Measurements from ENCODE around the gene IL3RA.
"Not testable (repeated sequence)": the region's sequence is repeated elsewhere in the genome, so short reads cannot be mapped to it uniquely, and the experiment has no call there.

Gene IL3RA

GRCh38 chrX:1332433-1332832 is 4.2 kb upstream of the IL3RA start:
- DNase-seq (ENCODE audit: low spot score): not testable (repeated sequence)

DNA sequence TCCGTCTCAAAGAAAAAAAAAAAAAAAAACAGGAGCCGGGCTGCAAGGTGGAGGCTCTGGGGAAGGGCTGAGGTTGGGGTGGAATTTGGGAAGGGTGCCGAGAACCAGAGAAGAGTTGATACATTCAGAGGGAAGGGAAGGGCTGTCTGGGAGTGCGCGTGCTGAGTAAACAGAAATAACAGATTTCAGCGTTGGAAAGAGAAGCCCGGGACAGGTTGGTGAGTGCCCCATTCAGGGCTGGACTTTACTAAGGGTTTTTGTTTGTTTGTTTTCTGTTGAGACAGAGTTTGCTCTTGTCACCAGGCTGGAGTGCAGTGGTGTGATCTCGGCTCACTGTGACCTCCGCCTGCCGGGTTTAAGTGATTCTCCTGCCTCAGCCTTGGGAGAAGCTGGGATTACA is 1.7 kb upstream of the IL3RA start:
- DNase-seq (ENCODE audit: low spot score): no peak

DNA sequence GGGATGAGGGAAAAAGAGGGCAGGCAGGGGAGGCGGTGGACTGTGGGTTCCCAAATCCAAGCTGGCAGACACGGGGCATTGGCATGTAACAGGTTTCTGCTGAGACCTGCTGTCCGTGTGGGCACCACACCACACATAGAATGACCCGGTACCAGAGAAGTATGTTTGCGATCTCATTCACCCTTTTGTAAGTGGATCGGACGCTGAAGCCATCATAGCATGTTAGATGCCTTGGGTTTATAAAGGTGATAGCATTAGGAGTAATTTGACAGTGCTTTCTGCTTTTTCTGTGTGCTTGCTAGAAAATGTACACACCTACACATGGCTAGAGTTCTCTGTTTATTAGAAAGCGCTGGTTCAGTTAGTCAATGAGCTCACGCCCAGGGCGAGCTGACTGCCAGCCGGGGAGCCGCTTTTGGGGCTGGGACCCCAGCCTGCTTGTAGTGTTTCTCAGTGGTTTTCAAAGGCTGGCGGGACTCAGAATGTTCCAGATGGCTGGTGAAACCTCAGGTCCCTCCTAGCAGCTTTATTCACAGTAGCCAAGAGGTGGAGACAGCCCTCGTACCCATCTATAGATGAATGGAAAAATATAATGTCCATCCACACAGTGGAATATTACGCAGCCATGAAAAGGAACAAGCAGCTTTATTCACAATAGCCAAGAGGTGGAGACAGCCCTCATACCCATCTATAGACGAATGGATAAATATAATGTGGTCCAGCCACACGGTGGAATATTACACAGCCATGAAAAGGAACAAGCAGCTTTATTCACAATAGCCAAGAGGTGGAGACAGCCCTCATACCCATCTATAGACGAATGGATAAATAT is 579 bp downstream of the IL3RA start:
- no peak for DNase-seq (ENCODE audit: low spot score)

DNA sequence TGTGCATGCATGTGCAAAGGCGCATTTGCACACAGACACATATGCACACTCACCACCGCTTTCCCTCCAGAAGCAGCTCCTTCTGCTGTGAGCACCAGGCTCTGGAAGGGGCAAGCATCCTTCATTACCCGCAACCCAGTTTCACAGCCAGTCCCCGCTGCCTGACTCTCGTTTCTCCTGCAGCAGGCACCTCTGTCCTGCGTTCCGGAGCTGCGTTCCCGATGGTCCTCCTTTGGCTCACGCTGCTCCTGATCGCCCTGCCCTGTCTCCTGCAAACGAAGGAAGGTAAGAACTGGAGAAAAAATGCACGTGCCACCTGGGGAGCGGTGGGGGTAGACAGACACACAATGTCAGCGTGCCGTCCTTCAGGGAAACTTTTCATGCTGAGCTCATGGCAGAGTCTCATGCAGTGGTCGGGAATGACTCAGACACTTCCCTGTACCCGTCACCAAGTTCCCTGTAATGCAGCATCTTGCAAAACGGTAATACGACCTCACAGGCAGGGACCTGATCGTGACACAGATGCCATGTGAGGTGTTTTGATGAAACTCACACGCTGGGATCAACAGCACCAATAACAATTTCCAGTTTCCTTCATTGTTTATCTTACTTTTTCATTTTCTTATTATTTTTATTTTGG is 5.1 kb downstream of the IL3RA start:
- no peak for DNase-seq (ENCODE audit: low spot score)

- DNase-seq (ENCODE audit: low spot score): not testable (repeated sequence)
These were observed 13.0 kb downstream of the IL3RA start for GRCh38 chrX:1349606-1350005.

- no peak for DNase-seq (ENCODE audit: low spot score)
These were observed 15.6 kb downstream of the IL3RA start for GRCh38 chrX:1351981-1352714.

- DNase-seq (ENCODE audit: low spot score): no peak
These were observed 17.7 kb downstream of the IL3RA start for GRCh38 chrX:1354036-1355019.

DNA sequence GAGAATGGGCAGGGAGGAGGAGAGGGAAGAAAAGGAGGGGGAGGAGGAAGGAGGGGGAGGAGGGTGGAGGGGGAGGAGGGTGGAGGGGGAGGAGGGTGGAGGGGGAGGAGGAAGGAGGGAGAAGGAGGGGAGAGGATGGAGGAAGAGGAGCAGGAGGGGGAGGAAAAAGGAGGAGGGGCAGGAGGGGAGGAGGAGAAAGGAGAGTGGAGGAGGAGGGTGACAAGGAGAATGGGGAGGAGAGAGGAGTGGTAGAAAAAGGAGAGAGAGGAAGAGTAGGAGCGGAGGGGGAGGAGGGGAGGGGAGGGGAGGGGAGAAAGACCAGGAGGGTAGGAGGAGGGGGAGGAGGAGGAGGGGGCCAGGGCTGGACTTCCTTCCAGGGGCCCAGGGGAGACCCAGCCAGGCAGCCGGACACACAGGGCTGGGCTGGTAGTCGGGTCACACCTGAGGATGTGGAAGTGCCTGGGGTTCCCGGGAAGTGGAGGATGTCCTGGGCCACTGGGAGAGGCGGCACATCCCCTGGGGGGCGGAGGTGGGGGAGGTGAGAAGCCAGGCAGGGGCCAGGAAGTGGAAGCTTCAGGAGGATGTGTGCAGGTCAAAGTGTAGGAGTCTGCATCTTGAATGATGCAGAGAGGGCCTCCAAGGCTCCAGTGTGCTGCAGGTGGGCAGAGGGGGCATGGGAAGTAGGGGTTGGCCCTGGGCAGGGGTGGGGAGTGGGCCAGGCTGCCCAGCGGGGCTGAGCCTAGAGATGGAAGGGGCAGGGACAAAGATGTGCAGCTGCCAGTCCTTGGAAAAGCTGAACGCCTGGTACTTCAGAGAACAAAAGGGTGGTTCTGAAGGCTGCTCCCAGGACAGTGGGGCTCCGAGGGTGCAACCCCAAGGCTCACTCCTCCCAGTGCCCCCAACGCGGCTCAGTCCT is 18.8 kb downstream of the IL3RA start:
- DNase-seq (ENCODE audit: low spot score): no peak

DNA sequence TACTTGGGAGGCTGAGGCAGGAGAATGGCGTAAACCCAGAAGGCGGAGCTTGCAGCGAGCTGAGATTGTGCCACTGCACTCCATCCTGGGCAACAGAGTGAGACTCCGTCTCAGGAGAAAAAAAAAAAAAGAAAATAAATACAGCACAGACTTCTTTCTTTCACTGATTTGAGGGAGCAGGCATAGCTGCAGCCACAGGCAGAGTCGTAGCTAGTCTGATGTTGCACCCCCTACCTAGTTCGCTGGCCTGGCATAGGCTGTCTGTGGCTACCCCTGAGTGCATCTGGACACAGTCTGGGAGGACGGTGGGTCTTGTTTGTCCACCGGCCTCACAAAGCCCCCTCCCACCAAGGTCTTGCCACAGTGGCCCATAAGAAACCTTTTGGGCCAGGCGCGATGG is 21.4 kb downstream of the IL3RA start:
- DNase-seq (ENCODE audit: low spot score): no peak

DNA sequence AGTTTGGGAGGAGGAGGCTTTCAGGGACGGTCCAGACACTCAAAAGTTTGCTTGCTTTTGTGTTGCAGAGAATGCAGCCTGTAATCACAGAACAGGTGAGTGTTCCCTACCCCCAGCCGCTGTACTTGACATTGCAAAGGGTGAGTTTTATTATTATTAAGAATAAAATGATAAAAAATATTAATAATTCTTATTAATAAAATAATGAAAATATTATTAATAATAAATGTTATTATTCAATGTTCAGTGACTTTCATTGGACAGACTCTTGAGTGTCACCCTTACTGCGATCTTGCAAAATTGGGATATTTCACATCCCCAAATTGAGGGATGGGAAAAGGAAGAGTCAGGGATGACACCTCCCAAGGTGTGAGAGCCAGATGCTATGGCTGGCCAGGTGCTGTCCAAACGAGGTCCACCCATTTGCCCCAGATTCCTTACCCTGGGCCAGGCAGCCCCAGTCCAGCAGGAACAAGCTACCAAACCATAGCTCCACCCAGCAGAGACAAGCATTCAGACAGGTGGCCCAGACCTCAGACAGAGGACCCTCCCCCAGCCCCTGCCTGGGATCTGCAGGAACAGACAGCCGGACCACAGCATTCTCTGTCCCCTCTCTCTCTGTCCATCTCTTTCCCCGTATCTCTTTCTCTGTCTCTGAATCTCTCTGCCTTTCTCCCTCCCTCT is 22.4 kb downstream of the IL3RA start:
- DNase-seq (ENCODE audit: low spot score): no peak

DNA sequence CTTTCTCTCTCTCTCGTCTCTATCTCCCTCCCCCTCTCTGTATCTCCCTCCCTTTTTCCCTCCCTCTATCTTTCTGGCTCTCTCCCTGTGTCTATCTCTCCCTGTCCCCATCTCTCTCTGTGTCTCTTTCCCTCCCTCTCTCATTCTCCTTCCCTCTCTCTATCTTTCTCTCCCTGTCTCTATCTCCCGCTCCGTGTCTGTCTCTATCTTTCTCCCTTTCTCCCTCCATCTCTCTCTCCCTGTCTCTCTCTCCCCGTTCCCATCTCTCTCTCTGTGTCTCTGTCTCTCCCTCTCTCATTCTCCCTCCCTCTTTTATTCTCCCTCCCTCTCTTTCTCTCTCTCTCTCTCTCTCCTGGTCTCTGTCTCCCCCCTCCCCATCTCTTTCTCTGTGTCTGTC is 22.9 kb downstream of the IL3RA start:
- DNase-seq (ENCODE audit: low spot score): no peak

DNA sequence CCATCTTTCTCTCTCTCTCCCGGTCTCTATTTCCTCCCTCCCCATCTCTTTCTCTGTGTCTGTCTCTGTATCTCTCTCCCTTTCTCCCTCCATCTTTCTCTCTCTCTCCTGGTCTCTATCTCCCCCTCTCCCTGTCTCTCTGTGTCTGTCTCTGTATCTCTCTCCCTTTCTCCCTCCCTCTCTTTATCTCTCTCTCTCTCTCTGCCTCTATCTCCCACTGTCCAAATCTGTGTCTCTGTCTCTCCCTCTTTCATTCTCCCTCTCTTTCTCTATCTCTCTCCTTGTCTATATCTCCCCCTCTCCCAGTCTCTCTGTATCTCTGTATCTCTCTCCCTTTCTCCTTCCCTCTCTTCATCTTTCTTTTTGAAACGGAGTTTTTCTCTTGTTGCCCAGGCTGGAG is 23.6 kb downstream of the IL3RA start:
- DNase-seq (ENCODE audit: low spot score): no peak

GRCh38 chrX:1361275-1361674 is 24.7 kb downstream of the IL3RA start:
- DNase-seq (ENCODE audit: low spot score): no peak

- DNase-seq (ENCODE audit: low spot score): no peak
These were observed 25.3 kb downstream of the IL3RA start for GRCh38 chrX:1361910-1362309.

- DNase-seq (ENCODE audit: low spot score): not testable (repeated sequence)
These were observed 29.8 kb downstream of the IL3RA start for GRCh38 chrX:1366363-1366762.

DNA sequence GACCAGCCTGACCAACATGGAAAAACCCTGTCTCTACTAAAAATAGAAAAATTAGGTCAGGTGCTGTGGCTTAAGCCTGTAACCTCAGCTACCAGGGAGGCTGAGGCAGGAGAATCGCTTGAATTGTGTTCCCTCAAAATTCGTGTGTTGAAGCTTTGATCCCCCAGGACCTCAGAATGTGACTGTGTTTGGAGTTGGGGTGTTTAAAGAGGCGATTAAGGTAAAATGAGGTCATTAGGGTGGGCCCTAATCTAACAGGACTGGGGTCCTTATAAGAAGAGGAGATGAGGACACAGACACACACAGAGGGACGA is 31.8 kb downstream of the IL3RA start:
- no peak for DNase-seq (ENCODE audit: low spot score)

GRCh38 chrX:1378306-1378759 is 41.7 kb downstream of the IL3RA start:
- no peak for DNase-seq (ENCODE audit: low spot score)

DNA sequence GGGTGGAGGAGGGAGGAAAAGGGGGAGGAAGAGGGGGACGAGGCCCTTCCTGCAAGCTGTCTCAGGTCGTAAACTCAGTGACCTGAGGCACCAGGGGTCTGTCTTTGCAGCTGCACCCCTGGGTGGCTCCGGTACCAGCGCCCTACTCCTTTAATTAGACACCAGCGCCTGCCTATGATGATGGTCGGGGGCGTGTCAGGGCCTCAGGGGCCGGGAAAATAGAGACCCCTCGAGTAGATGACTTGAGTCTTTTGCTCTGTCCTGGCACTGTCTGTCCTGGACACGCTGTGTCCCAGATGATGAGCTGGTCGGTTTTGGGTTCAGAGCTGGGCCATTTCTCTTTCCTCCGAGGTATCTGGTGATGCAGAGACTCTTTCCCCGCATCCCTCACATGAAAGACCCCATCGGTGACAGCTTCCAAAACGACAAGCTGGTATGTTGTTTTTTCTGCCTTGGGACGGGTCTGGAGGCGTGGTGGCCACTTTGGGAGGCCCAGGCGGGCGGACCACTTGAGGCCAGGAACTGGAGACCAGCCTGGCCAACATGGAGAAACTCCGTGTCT is 44.2 kb downstream of the IL3RA start:
- DNase-seq (ENCODE audit: low spot score): no peak

- no peak for DNase-seq (ENCODE audit: low spot score)
These were observed 48.2 kb downstream of the IL3RA start for GRCh38 chrX:1384658-1385252.

Data from iPS-NIHi11 (cell line).